Lower leg skin (tissue), 4 donors: ENCODE results near the gene MYO9B. TPM values are rescaled to one million over a fixed set of nuclear protein-coding genes. Genes with fewer than 3 reads are reported as not detected.

Experiments used
- DNase-seq, 2 donors: peaks; one replicate each; pipeline ENCODE4 v3.0.0-alpha.2; 2019; ENCODE audit warnings: low spot score in 2 of 2
- H3K4me3 ChIP-seq: fragments of 200-600 bp; sonication (generic); 2 replicates; pipeline ENCODE4 v1.5.1; 2017; ENCODE audit warnings: mild to moderate bottlenecking, low read depth; ENCODE audit not compliant: poor library complexity, severe bottlenecking
- POLR2A ChIP-seq, 2 donors: fragments of 450-650 bp; IDR thresholded peaks; one replicate each; pipeline ENCODE4 v1.6.1; 2016 to 2017; ENCODE audit warnings: antibody characterized with exemption in 2 of 2, mild to moderate bottlenecking in 1 of 2, moderate library complexity in 1 of 2
- WGBS, 2 donors: methylation state at CpG; one replicate each; pipeline ENCODE4 v1.1.5; 2018; 5-methylcytosine and 5-hydroxymethylcytosine counted together
- intact Hi-C: fragments of 100-400 bp; cut with DNase I; formaldehyde crosslinking; loops from one replicate; pipeline ENCODE4 v1.15.0; 2023; ENCODE audit warnings: low total_unique reads
- total RNA-seq, 4 donors: library from RNA; depleted of rRNA; stranded (reverse); fragments of >200 nt; gene quantifications; one replicate each; pipeline ENCODE4 v1.1.0, GENCODE V29; 2016
- TF ChIP-seq, protein P1 (sequence below), 3 donors: fragments of 450-650 bp; IDR thresholded peaks; one replicate each; pipeline ENCODE4 v1.5.1; 2016; ENCODE audit warnings: antibody characterized with exemption in 3 of 3, mild to moderate bottlenecking in 3 of 3, moderate library complexity in 2 of 3

Gene MYO9B
- total RNA-seq, 4 donors from 2014 or later, result 29.2 to 63.1 (median 43.5) TPM

DNA sequence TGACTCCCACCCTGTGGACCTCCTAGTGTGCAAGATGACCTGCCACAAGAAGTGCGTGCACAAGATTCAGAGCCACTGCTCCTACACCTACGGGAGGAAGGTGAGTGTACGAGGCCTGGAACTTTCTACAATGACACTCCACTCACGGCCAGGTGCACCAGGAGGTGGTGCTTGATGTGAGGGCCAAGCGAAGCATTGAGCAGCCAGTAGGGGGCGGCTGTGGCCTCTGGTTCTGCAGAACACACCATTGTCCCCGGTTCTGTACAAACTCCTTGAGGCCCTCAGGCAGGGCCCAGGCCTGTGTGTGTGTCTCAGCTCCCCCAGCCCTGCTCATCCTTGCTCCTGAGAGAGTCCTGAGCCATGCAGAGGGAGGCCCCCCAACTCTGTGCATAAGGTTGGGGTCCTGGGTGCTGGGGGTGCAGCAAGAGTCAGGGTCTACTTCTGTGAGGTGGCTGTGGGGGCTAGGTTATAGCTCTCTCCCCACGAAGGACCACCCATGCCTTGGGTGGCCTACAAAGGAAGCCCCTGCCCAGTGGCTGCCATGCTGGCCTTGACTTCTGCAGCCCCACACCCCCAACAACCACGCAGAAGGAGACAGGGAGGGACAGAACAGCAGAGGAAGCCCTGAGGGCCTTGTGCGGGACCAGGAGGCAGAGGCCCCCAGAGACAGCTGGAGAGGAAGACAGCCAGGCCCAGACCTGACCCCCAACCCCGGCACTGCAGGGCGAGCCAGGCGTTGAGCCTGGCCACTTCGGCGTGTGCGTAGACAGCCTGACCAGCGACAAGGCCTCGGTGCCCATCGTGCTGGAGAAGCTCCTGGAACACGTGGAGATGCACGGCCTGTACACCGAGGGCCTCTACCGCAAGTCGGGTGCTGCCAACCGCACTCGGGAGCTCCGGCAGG, 129.9 kb downstream of the MYO9B start:
- intact Hi-C loops, result loop anchor here (10.0 kb wide), 1 partner anchor 79 kb away; the partner anchor contains the start of gene ANKLE1
- TF ChIP-seq, protein P1, sequence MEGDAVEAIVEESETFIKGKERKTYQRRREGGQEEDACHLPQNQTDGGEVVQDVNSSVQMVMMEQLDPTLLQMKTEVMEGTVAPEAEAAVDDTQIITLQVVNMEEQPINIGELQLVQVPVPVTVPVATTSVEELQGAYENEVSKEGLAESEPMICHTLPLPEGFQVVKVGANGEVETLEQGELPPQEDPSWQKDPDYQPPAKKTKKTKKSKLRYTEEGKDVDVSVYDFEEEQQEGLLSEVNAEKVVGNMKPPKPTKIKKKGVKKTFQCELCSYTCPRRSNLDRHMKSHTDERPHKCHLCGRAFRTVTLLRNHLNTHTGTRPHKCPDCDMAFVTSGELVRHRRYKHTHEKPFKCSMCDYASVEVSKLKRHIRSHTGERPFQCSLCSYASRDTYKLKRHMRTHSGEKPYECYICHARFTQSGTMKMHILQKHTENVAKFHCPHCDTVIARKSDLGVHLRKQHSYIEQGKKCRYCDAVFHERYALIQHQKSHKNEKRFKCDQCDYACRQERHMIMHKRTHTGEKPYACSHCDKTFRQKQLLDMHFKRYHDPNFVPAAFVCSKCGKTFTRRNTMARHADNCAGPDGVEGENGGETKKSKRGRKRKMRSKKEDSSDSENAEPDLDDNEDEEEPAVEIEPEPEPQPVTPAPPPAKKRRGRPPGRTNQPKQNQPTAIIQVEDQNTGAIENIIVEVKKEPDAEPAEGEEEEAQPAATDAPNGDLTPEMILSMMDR (IDR thresholded peaks at IDR 0.05), result no peak
- TF ChIP-seq POLR2A (IDR thresholded peaks at IDR 0.05), result no peak
- 78 to 84% methylated on average over 23 to 27 of the region's 27 CpGs for WGBS, 2 donors
- H3K4me3 ChIP-seq, result no peak overlapping the region
- no peak for DNase-seq

DNA sequence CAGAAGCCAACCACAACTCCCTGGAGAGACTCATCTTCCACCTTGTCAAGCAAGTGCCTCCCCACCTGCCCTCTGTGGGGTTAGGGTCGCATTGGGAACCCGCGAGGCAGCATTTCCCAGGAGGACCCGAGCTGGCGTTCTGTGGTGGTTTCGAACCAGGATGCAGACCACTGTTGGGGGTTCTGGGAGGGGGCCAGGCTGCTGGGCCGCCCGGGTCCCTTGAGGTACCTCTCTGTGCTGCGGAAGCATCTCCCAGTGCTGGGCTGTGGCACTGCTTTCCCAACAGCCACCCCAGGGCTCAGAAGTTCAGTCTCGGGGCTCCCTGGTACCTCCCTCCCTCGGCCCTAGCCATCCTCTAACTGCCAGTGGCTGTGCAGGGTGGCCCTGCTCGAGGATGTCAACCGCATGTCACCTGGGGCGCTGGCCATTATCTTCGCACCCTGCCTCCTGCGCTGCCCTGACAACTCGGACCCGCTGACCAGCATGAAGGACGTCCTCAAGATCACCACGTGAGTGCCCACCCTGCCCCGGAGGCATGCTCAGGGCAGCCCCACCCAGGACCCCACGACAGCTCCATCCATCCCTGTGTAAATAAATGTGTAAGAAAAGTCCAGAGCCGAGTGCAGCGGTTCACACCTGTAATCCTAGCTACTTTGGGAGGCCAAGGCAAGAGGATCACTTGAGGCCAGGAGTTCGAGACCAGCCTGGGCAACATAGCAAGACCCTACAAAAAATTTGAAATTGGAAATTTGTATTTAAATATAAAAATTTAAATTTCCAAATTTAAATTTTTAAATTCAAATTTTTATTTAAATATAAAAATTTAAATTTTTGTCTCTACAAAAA, 131.4 kb downstream of the MYO9B start:
- TF ChIP-seq POLR2A (IDR thresholded peaks at IDR 0.05), result no peak
- TF ChIP-seq, protein P1 (IDR thresholded peaks at IDR 0.05), result no peak
- intact Hi-C loops, result loop anchor here (10.0 kb wide), 1 partner anchor 78 kb away; the partner anchor contains the start of gene ANKLE1
- no peak for DNase-seq
- no peak overlapping the region for H3K4me3 ChIP-seq
- 92 to 93% methylated on average over 23 to 25 of the region's 25 CpGs for WGBS, 2 donors

DNA sequence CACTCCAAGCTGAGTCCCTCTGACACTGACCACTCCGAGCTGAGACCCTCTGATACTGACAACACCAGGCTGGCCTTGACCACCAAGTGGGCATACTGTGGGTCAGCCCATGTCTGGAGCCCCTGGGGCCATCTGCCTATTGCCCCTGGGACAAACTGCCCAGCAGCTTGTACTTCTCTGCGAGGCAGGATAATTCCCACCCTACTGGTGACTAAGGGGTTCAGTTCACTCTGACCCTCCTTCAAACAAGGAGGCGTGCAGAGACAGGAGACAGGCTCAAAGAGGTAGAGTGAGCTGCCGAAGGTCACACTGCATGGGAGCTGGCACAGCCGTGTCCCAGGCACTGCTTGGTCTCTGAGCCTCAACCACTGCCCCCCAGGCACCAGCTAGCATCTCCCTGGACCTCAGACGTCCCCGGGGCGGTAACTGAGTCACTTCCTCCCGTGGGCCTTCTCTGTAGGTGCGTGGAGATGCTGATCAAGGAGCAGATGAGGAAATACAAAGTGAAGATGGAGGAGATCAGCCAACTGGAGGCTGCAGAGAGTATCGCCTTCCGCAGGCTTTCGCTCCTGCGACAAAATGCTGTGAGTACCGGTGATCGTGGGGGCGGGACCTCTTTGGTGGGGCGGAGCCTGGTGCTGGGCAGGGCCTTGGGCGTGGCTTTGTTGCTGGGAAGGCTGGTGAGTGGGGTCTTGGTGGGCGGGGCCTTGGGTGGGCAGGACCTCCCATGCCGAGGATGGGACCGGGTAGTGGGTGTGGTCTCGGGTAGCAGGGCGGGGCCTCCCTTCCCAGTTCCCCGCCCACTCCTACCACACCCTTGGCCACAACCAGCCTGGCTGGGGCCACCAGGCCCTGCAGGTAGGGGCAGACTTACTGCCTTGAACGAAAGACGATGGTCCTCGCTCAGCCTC, 133.8 kb downstream of the MYO9B start:
- no peak overlapping the region for H3K4me3 ChIP-seq
- TF ChIP-seq POLR2A (IDR thresholded peaks at IDR 0.05), result no peak
- TF ChIP-seq, protein P1 (IDR thresholded peaks at IDR 0.05), result no peak
- 73 to 83% methylated on average over 28 of the region's 28 CpGs for WGBS, 2 donors
- intact Hi-C loops, result loop anchor here (10.0 kb wide), 1 partner anchor 75 kb away; the partner anchor contains the start of gene ANKLE1
- no peak for DNase-seq

DNA sequence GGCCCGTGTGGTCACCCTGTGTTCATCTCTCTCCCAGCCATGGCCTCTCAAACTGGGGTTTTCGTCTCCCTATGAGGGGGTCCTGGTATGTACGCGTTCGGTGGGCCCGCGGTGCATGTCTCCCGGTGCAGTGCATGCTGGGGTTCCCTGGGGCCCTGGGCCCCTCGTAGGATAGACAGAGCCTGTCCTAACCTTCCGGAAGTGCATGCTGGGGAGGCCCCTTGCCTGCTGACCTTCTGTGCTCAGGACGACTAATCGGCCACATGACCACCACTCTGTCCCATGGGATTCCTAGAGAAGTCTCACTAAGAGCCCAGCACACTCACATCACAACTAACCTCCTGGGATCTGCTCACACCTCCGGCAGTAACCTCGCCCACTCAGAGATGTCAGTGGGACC, 134.7 kb downstream of the MYO9B start:
- DNase-seq, result no peak
- whole genome bisulfite sequencing, 2 donors, result 90 to 96% methylated on average over 14 of the region's 14 CpGs
- intact Hi-C loops, result no loop called here
- no peak overlapping the region for H3K4me3 ChIP-seq
- TF ChIP-seq POLR2A (IDR thresholded peaks at IDR 0.05), result no peak
- TF ChIP-seq, protein P1 (IDR thresholded peaks at IDR 0.05), result no peak
